SKM-1 (cell line): ENCODE data around the gene EXOC2.
A peak's percentile ranks its signal among the peaks of the same experiment; 100 is the strongest.
"Not testable (repeated sequence)": the region's sequence is repeated elsewhere in the genome, so short reads cannot be mapped to it uniquely, and the experiment has no call there.

ENCODE experiments used
- DNase-seq: peaks from one replicate; lab custom pipeline; 2025; ENCODE audit not compliant: unreplicated experiment; lab: John Stamatoyannopoulos, UW

Gene EXOC2

GRCh38 chr6:641225-641985, 51.5 kb downstream of the EXOC2 start:
- no peak for DNase-seq

- no peak for DNase-seq
These were observed 56.5 kb downstream of the EXOC2 start for GRCh38 chr6:636488-636887.

DNA sequence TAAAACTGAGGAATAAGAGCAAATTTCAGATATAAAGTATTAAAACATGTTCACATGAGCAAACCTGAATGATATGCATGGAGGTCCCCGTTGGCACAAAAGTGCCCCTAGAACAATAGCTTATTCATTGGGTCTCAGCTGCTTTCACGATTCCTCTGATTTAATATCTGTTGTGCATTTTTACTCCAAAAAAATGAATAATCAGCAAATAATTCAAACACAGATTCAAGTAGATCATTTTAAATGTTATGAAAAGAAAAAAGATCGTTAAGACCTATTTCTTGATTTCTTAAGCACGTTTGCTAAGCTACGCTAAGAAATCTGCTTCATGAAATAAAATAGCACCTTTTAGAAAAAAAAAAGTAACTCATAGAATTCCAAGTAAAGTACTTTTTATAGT, 57.7 kb downstream of the EXOC2 start:
- no peak for DNase-seq

GRCh38 chr6:633611-634010, 59.3 kb downstream of the EXOC2 start:
- no peak for DNase-seq

GRCh38 chr6:628766-629165, 64.2 kb downstream of the EXOC2 start:
- no peak for DNase-seq

DNA sequence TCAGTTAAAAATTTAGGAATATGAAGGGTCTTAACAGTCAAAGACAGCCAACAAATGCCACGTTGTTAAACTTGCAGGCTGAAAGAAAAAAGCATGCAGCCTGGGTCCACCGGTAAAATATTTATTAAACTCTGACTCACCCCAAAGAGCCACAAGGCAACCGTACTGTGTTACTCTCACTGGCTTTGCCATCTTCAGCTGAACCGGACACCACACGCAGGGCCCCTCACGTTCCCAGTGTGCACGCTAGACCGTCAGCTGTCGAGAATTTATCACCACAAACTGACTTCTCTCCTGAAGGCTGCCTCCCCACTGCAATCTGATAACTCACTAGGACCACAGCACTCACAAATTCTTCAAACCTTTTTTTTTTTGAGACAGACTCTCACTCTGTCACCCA, 66.7 kb downstream of the EXOC2 start:
- DNase-seq = no peak

GRCh38 chr6:624979-625378, 68.0 kb downstream of the EXOC2 start:
- DNase-seq = no peak

GRCh38 chr6:622462-622861, 70.5 kb downstream of the EXOC2 start:
- no peak for DNase-seq

DNA sequence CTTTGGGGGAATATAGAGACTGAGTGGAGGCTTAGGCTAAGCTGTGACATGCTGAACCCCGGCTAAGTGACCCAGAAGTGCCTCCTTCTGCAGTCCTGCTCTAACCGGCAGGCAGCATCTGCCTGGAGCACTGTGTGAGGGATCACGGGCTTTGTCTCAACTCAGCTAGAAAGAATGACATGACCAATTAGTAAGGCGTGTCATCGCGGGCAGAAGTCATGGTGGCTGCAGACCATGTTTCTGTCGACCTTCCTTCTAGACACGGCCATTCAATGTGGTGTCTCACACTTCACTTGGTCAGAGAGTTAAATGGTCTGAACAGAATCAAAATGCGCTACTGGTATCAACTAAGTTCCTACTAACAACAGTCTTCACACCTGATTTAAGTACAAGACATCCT, 71.0 kb downstream of the EXOC2 start:
- no peak for DNase-seq

- no peak for DNase-seq
These were observed 72.0 kb downstream of the EXOC2 start for GRCh38 chr6:620950-621349.

DNA sequence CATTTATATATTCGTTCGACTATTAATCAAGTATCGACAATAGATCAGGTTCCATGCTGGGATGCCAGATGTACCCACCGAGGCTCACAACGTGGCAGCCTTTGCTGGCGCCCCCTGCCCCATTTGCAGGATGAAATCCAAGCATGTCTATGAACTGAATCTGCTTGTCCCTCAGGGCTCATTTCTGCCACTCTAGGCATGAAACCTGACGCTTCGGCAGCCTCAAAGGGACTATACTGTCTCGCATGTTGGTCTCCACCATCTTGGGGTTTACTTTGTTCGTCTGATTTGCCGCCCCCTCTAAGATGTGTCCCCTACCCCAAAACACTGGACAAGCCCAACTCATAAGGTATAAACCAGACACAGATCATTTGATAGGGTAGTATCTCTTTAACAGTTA, 72.8 kb downstream of the EXOC2 start:
- DNase-seq = no peak

DNA sequence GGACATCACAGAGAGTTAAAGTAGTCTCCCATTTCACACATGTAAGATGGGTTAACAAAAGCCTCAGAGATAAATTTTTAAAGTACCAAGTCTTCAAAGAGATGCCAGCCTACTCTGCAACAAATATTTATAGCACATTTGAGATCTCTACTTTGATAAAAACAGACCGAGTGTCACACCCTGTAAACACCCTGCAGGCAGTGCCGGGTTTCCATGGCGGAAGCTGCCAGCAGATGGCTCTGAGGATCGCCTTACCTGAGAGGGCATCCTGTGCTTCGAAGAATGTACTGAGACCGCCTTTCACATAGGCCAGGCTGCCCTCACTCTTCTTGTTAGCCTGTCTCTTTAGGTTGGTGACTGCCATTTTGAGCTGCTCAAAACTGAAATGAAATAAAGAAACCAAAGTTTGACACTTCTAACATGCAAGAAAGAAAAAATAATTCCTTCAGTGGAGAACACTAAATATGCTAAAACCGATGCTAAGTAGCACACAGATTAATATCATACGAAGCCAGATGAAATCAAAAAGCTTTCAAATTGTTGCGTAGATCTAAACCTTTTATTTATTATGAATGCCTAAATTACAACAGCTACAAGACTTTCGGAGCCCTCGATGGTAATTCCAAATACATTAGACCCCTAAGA, 75.4 kb downstream of the EXOC2 start:
- no peak for DNase-seq

DNA sequence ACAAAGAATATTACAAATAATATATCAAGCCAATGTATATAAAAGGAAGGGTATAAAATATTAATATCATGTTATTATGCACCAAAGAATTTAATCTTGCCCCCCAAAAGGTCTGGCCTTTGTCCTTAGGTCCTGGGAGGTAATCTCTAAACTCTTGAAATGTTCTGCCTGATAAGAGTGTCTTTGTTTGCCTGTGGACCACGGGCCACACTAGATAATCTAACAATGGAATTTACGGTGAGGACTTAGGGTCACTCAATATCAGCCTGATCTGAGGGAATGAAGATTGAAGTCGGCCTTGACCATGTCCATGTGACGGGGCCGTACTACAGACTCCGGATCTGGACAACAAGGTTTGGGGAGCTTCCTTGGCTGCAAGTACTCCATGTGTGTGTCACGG, 79.0 kb downstream of the EXOC2 start:
- DNase-seq = no peak

- DNase-seq = no peak
These were observed 81.0 kb downstream of the EXOC2 start for GRCh38 chr6:611928-612327.

DNA sequence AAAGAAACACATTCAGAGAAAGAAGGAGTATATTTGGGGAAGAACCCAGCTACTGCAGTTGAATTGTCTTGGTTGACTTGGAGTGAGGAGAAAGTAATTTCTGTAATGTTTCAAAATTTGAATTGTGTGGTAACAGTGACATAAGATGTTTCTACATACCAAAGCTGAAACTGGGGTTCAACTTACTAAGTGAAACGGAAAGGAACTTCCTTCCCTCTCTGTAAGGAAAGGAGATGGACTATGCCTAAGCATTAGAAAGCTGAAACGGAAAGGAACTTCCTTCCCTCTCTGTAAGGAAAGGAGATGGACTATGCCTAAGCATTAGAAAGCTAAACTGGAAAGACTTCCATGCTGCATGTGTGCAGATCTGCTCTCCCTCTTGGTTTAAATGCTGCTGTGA, 82.1 kb downstream of the EXOC2 start:
- DNase-seq = peak; percentile 82

GRCh38 chr6:609905-610304, 83.0 kb downstream of the EXOC2 start:
- DNase-seq = no peak

DNA sequence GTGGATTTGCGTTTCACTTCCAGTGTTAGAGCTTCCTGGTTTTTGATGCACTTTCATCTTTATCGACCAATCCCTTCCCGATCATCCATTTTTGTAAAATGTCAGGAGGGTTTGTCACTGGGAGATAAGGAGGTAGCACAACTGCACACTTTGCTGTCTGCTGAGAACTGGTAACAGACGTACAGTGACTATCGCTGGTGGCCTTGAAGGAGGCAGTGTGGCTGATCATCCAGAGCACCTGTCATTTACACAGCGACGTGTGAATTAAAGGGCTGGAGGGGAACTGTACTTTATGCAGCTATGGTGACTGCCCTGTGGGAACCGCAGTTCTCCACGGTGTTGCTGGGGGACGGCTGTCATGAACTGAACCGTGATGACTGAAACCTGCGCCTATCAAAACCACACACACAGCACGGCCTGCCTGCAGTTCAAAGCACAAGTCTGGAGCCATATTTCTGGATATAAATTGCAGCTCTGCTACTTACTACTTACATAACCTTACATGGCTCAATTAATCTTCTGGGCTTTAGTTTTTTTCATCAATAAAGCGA, 86.0 kb downstream of the EXOC2 start:
- no peak for DNase-seq

GRCh38 chr6:605895-606294, 87.0 kb downstream of the EXOC2 start:
- not testable (repeated sequence) for DNase-seq

GRCh38 chr6:604579-604978, 88.4 kb downstream of the EXOC2 start:
- no peak for DNase-seq

GRCh38 chr6:603265-603664, 89.7 kb downstream of the EXOC2 start:
- no peak for DNase-seq

DNA sequence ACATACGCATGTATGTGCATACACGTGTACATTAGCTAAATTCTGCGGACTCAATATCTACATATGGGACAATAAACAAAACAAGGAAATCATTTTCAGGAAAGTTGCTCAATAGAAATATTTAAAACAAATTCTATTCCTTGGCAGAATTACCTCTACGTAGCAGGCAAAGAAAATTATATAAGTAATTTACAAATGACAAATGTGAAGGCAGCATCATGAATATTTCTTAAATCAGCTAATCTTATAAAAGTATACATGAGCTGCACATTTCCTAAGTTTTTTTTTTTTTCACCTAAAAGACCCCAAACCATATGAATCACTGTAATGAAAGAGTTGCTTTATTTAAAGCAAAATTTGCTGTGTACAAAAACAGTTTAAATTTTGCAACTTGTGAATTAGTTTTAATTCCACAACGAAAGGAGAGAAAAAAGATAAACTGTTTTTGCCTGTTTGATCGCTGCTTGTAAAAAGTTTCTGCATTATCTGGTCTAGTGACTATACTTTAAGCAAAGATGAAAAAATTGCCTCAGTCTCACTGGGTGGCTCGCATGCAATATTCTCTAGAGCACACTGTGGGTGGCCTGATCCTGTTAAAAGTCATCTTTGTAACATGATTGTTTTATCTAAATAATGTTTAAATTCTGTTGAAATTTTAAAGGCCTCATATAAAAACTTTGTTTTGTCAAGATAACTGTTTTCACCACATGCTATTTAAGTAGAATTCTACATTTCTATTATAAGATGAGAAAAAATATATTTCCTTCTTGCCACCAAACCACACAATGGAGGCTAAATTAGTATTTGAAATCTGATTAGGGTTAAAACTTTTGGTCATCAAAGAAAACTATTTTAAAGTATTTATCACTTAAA, 93.1 kb downstream of the EXOC2 start:
- DNase-seq = no peak

DNA sequence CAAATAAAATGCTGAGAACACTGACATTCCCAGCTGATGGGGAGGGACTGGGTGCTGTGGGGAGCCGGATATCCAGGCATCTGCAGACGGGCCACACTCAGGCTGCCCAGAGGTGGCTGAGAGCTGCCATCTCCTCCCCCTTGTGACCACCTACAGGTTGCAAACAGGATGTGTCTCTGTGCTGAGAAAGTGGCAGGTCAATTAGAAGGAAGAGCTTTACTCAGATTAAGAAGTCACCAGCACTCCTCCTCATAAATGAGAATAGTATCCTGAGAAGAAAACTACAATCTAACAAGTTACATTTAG, 99.1 kb downstream of the EXOC2 start:
- no peak for DNase-seq
